ENCODE results near the gene ZNF280C. TPM values are rescaled to one million over a fixed set of nuclear protein-coding genes. Genes with fewer than 3 reads are reported as not detected.

The ZNF280C gene
- total RNA-seq, 1 experiment from 2014 or later: 4.6 TPM

- Histone ChIP-seq H3K79me2 (ENCODE audit: low read length) (no peaks in the 10 kb centered on the region), H3K9me2 (replicated peaks; ENCODE audit: low read length) (no peaks in the 10 kb centered on the region), H3K9ac (ENCODE audit: low read length) (no peak overlapping the region), H3K27me3 (ENCODE audit: low read length) (no peaks in the 10 kb centered on the region), H3K4me2 (ENCODE audit: low read length) (no peak overlapping the region), H2AFZ (ENCODE audit: low read length) (no peak overlapping the region), H3F3A (ENCODE audit: low read length, unreplicated experiment) (no peaks in the 10 kb centered on the region), H3K27ac (ENCODE audit: low read length) (no peak overlapping the region), H3K36me3 (ENCODE audit: low read depth, low read length) (peaks cover 8% of the 10 kb centered on the region; the same call in 1 of the 2 replicates), H3K4me1 (ENCODE audit: insufficient read depth, low read length) (no peaks in the 10 kb centered on the region), H3K4me3 (ENCODE audit: low read length) (no peak overlapping the region), H3K9me3 (ENCODE audit: low read length) (no peaks in the 10 kb centered on the region), H4K20me1 (ENCODE audit: low read length) (no peaks in the 10 kb centered on the region)
- BruUV-seq (replicated peaks): no TSS peak
- ATAC-seq (no peak), DNase-seq (no peak)
- ChIA-PET CTCF (no interaction called here), POLR2A (ENCODE audit: unreplicated experiment) (no interaction called here)
- no peak for TF ChIP-seq CTCF (conservative IDR thresholded peaks at IDR 0.05; ENCODE audit: low read depth, low read length)
- TF ChIP-seq EZH2 (IDR thresholded peaks at IDR 0.05; ENCODE audit: low read length, unreplicated experiment): no peak
- no peak for TF ChIP-seq EZH2phosphoT487 (IDR thresholded peaks at IDR 0.05; ENCODE audit: borderline replicate concordance, low read length)
- intact Hi-C loops (cut with micrococcal nuclease): no loop called here
These were observed 56.3 kb downstream of the ZNF280C start for GRCh38 chrX:130212371-130212770.

GRCh38 chrX:130211415-130212186 lies 57.1 kb downstream of the ZNF280C start:
- no peaks in the 10 kb centered on the region for H3K4me1 ChIP-seq (ENCODE audit: insufficient read depth, low read length)
- H2AFZ ChIP-seq (ENCODE audit: low read length): no peak overlapping the region
- POLR2A ChIA-PET (ENCODE audit: unreplicated experiment): no interaction called here
- ATAC-seq (no peak), DNase-seq (no peak)
- no peak overlapping the region for H3K9ac ChIP-seq (ENCODE audit: low read length)
- H4K20me1 ChIP-seq (ENCODE audit: low read length): no peaks in the 10 kb centered on the region
- no peak for TF ChIP-seq CTCF (conservative IDR thresholded peaks at IDR 0.05; ENCODE audit: low read depth, low read length)
- TF ChIP-seq EZH2 (IDR thresholded peaks at IDR 0.05; ENCODE audit: low read length, unreplicated experiment): no peak
- TF ChIP-seq EZH2phosphoT487 (IDR thresholded peaks at IDR 0.05; ENCODE audit: borderline replicate concordance, low read length): no peak
- H3K27me3 ChIP-seq (ENCODE audit: low read length): no peaks in the 10 kb centered on the region
- no peak overlapping the region for H3K4me3 ChIP-seq (ENCODE audit: low read length)
- no peaks in the 10 kb centered on the region for H3F3A ChIP-seq (ENCODE audit: low read length, unreplicated experiment)
- no peak overlapping the region for H3K4me2 ChIP-seq (ENCODE audit: low read length)
- H3K9me3 ChIP-seq (ENCODE audit: low read length): no peaks in the 10 kb centered on the region
- no TSS peak for BruUV-seq (replicated peaks)
- H3K27ac ChIP-seq (ENCODE audit: low read length): no peak overlapping the region
- H3K9me2 ChIP-seq (replicated peaks; ENCODE audit: low read length): no peaks in the 10 kb centered on the region
- H3K36me3 ChIP-seq (ENCODE audit: low read depth, low read length): peaks cover 8% of the 10 kb centered on the region; the same call in 1 of the 2 replicates
- intact Hi-C loops (cut with micrococcal nuclease): no loop called here
- CTCF ChIA-PET: no interaction called here
- no peaks in the 10 kb centered on the region for H3K79me2 ChIP-seq (ENCODE audit: low read length)

DNA sequence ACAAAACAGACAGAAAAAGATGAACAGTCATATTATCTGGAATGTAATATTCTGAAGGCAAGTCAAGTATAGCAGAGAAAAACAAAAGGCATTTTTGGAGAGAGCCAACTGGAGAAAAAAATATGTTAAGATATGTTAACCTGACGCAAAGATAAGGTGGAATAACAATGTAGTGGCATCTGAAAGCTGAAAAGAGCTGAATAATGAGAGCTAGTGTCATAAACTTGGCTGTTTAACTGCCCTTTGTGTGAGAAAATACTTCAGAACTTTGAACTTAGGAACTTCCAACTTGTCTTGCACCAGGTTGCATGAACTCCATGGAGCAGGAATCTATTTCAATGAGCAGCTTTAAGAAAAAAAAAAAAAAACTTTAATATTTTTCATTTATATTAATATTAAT lies 64.1 kb downstream of the ZNF280C start:
- DNase-seq (no peak), ATAC-seq (no peak)
- no peaks in the 10 kb centered on the region for H3K27me3 ChIP-seq (ENCODE audit: low read length)
- H4K20me1 ChIP-seq (ENCODE audit: low read length): no peaks in the 10 kb centered on the region
- POLR2A ChIA-PET (ENCODE audit: unreplicated experiment): no interaction called here
- TF ChIP-seq EZH2phosphoT487 (IDR thresholded peaks at IDR 0.05; ENCODE audit: borderline replicate concordance, low read length) (no peak), EZH2 (IDR thresholded peaks at IDR 0.05; ENCODE audit: low read length, unreplicated experiment) (no peak), CTCF (conservative IDR thresholded peaks at IDR 0.05; ENCODE audit: low read depth, low read length) (no peak)
- no peak overlapping the region for H3K9ac ChIP-seq (ENCODE audit: low read length)
- H3K4me2 ChIP-seq (ENCODE audit: low read length): no peak overlapping the region
- no peaks in the 10 kb centered on the region for H3K9me3 ChIP-seq (ENCODE audit: low read length)
- no TSS peak for BruUV-seq (replicated peaks)
- no peaks in the 10 kb centered on the region for H3K79me2 ChIP-seq (ENCODE audit: low read length)
- no peaks in the 10 kb centered on the region for H3K4me1 ChIP-seq (ENCODE audit: insufficient read depth, low read length)
- no peak overlapping the region for H3K27ac ChIP-seq (ENCODE audit: low read length)
- H2AFZ ChIP-seq (ENCODE audit: low read length): no peak overlapping the region
- intact Hi-C loops (cut with micrococcal nuclease): no loop called here
- no peak overlapping the region for H3K4me3 ChIP-seq (ENCODE audit: low read length)
- no peaks in the 10 kb centered on the region; the same call in 1 of the 2 replicates for H3K36me3 ChIP-seq (ENCODE audit: low read depth, low read length)
- no peaks in the 10 kb centered on the region for H3K9me2 ChIP-seq (replicated peaks; ENCODE audit: low read length)
- CTCF ChIA-PET: no interaction called here
- no peaks in the 10 kb centered on the region for H3F3A ChIP-seq (ENCODE audit: low read length, unreplicated experiment)
